HG03565 (cell line): Measurements from ENCODE around the gene CTSA.
"Not testable (repeated sequence)": the region's sequence is repeated elsewhere in the genome, so short reads cannot be mapped to it uniquely, and the experiment has no call there.

Experiments used
- ATAC-seq: cut with Tn5 transposase; IDR thresholded peaks from one replicate; pipeline ENCODE4 v1.9.1; 2021; ENCODE audit warnings: mild to moderate bottlenecking, moderate library complexity; ENCODE audit not compliant: unreplicated experiment

The CTSA gene

DNA sequence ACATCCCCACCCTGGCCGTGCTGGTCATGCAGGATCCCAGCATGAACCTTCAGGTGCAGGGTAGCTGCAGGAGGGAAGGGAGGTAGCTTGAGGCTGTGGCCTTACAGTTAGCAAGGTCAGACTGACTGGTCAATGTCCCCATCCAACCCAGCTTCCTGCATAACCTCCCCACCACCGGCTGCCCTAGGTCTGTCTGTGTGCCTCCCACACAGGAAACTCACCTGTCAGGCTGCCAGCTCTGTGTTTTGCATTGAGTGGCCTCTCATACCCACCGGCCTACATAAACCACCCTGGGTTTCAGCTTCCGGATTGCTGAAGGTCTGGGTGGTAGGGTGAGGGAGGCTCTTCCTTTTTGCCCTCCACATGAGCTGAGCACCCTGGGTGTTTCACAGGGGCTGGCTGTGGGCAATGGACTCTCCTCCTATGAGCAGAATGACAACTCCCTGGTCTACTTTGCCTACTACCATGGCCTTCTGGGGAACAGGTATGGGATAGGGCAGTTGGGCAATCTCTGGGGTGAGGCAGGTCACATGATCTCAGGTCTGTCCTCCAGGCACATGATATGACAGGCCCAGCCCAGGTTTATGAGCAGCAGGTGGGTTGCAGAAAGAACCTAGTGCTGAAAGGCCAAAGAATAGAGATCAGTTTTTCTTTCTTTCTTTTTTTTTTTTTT, 1.8 kb downstream of the CTSA start:
- ATAC-seq = no peak

DNA sequence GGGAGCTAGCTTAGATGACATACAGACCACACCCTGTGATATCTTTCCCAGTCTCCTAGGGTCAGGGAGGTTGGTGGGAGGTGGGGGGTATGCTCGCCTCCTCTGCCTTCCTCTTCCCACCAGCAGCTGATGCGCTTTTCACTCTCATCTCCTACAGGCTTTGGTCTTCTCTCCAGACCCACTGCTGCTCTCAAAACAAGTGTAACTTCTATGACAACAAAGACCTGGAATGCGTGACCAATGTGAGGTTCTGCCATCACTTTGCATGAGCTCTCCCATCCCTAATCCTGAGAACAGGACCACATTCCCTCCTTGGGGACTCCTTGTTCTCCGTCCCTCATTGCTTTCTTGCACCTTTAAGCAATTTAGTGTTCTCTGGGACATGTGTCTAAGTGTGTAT, 2.7 kb downstream of the CTSA start:
- no peak for ATAC-seq

DNA sequence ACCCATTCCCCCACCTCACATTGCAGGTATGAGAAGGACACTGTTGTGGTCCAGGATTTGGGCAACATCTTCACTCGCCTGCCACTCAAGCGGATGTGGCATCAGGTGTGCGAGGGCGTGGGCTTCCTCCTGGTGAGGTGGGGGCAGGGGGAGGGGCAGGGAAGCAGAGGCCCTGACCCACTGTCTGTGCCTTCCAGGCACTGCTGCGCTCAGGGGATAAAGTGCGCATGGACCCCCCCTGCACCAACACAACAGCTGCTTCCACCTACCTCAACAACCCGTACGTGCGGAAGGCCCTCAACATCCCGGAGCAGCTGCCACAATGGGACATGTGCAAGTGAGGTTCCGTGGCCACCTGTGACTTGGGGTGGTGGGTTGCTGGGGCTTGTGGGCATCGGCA, 3.7 kb downstream of the CTSA start:
- no peak for ATAC-seq

DNA sequence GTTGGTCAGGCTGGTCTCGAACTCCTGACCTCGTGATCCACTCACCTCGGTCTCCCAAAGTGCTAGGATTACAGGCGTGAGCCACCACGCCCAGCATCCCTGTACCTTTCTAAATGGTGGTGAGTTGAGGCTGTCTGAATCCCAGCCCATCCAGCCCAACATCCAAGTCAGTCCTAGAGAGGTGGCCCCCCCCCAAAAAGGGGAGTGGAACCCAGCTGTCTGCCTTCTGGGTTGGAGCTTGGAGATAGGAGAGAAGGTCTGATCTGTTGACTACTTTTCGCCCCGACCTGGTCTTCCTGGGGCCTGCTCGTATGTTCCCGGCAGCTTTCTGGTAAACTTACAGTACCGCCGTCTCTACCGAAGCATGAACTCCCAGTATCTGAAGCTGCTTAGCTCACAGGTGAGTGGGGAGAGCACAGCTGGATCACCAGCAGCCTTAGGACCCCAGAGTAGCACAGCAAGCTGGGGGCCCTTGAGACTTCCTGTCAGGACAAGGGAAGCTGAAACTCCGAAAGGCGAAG, 5.6 kb downstream of the CTSA start:
- ATAC-seq = no peak

DNA sequence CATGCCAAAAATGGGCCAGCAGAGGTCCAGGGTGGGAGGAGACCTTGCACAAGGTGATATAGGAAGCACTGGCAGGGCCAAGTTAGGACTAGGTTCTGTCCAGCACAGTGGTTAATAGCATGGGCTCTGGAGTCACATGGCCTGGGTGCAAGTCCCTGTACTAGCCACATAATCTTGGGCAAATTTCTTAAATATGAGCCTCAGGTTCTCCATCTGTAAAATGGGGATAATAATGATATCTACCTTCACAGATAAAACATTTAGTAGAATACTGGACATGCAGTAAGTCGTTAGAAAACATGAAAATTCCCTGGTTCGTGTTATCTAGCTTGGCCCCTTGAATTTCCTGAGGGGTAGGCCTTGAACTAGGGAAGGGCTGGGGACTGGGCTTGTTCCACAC, 6.2 kb downstream of the CTSA start:
- no peak for ATAC-seq

DNA sequence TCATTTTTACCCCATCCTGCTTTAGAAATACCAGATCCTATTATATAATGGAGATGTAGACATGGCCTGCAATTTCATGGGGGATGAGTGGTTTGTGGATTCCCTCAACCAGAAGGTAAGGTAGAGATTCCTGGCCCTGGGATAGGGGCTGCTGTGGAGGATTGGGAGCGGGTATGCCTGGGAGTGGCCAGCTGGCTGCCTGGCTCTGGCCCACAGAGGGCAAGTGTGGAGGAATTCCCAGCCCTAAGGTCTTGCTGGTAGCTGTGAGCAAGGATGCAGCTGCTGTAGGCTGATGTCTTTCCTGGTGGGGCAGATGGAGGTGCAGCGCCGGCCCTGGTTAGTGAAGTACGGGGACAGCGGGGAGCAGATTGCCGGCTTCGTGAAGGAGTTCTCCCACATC, 6.6 kb downstream of the CTSA start:
- no peak for ATAC-seq

DNA sequence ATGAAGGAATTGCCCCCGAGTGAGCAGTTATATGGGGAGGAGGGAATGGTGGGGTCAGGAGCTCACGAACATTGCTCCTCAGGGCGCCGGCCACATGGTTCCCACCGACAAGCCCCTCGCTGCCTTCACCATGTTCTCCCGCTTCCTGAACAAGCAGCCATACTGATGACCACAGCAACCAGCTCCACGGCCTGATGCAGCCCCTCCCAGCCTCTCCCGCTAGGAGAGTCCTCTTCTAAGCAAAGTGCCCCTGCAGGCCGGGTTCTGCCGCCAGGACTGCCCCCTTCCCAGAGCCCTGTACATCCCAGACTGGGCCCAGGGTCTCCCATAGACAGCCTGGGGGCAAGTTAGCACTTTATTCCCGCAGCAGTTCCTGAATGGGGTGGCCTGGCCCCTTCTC, 7.2 kb downstream of the CTSA start:
- ATAC-seq = no peak

DNA sequence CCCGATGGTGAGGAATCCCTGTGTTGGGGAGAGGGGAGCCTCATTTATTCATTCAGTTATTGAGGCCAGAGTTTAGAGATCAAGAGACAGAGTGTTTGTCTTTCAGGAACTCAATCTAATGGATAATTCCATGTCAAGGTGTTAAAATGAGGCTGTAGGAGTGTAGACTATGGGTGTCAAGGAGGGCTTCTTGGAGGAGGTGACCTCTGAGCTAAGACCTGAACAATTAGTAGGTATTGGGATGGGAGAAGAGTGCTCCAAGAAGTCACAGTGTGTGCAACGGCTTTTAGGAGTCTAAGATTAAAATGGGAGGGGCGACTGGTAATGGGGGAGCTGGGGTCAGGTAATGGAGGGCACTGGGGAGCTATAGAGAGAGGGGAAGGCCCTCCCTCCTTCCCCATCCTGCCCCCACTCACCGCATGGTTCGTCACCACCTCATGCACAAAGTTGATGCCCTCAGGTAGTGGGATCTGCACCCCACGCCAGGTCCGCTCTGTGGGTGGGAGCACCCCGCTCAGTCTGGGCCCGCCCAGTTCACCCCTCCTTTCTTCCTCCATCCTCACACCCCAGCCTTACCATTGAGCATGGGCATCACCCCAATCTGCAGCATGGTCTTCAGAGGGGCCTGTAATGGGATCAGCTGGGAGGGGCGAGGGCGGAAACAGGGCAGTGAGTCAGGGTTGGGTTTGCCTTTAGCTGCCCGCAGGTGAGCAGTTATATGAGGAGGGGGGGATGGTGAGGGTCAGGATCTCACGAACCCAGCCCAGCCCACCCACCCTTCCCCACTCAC, 8.1 kb downstream of the CTSA start:
- no peak for ATAC-seq

DNA sequence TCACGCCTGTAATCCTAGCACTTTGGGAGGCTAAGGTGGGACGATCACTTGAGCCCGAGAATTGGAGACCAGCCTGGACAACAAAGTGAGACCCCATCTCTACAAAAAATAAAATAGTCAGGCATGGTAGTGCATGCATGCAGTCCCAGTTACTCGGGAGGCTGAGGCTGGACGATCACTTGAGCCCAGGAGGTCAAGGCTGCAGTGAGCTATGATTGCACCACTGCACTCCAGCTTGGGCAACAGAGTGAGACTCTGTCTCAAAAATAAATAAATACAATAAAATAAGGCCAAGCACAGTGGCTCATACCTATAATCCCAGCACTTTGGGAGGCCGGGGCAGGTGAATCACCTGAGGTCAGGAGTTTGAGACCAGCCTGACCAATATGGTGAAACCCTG, 10.2 kb downstream of the CTSA start:
- not testable (repeated sequence) for ATAC-seq

DNA sequence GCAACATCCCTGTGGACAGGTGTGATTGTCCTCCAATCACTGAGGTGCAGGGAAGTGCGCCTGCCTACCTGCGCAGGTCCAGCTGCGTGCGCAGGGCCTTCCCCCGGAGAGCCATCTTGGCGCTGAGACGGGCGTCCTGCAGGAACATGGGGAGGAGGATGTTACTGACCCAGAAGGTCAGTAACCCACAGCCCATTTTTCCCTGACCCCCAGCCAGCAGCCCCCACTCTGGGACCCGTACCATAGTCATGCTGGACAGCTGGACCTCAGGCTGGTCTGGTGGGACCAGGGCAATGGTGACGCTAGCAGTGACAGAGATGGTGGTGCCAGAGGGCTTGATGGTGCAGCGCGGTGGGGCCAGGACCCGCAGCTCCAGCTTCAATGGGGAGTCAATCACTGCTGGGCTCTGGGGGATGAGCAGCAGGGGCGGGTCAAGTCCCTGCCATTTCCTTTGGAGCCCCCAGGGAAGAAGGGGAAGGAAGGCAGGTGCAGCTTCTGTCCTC, 11.1 kb downstream of the CTSA start:
- ATAC-seq = no peak

DNA sequence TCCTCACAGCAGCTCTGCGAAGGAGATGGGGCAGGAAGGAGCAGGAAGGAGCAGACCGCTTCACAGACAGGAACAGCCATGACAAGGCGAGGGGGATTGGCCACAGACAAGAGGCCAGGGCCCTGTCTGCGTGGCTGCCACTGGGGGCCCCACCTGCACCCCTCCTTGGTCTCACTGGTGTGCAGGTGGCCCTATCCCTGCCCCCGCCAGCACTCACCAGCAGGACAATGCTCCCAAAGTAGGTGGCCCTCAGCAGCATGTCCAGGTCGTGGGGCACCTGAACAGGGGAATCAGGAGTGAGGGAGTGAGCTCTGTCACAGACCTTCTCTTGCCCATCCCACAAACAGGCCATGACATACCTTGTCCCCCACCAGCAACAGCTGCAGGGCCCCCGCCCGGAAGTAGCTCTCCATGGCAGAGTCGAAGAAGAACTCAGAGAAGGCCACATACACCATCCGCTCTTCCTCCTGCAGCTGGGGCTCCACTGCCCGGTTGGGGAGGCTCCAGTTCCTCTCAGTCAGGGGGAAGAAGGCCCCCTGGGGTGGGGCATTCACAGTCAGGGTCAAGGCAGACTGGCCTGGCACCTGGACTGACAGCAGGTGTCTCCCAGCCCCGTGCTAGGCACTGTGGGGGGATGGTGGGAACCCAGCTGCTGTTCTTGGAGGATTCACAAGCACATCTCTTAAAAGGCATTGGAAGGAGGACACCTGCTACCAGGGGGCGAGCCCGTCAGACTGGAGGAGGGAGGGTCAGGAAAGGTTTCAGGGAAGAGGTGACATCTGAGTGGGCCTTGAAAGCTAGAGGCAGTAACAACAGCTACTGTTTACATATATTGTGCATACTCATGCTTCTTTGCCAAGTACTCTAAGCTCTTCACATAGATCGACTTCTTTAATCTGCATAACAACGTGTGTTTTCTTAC, 13.7 kb downstream of the CTSA start:
- ATAC-seq = no peak

DNA sequence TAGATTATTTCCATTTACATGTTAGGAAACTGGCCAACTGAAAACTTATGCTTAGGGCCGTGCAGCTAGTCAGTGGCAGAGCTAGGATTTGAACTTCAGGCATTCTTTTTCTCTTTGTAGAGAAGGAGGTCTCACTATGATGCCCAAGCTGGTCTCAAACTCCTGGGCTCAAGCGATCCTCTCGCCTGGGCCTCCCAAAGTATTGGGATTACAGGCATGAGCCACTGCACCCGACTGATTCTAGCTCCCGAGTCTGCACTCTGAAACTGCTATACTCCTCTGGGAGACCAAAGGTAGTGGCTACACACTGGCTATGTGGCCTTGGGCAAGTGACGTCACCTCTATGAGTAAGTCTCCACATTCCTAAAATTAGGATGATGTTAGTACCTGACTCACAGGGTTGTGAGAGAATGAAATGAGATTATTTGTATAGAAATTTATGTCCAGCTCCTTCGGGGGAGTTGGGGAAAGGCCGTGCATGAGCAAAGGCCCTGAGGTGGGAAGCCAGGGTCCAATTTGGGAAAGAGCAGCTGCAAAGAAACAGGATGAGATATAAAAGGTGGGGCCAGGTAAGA, 14.5 kb downstream of the CTSA start:
- ATAC-seq = no peak

DNA sequence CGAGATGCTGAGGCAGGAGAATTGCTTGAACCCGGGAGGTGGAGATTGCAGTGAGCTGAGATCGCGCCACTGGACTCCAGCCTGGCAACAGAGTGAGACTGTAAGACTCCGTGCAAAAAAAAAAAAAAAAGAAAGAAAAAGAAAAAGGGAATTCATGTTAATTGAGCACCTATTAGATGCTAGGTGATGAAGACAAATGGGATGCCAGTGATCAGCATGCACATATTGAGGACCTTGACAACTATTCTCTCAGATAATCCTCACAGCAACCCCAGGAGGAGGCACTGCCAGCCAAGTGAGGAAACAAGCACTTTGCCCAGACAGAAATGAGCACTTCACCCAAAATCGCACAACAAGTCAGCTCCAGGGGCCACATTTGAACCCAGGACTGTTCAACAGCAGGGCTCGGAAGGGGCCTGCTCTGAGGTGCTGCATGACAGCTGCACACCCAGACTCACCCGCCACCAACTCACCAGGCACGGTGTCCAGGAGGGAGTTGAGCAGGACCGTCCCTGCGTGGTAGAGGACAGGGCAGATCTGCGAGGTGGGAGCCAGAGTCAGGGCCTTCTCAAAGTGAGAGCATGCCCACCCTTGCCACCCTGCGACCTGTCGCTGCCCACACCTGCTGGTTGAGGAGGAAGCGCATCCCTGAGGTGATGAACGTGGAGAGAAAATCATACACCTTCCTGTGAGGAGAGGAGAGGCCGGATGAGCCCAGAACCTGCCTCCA, 16.2 kb downstream of the CTSA start:
- ATAC-seq = no peak

DNA sequence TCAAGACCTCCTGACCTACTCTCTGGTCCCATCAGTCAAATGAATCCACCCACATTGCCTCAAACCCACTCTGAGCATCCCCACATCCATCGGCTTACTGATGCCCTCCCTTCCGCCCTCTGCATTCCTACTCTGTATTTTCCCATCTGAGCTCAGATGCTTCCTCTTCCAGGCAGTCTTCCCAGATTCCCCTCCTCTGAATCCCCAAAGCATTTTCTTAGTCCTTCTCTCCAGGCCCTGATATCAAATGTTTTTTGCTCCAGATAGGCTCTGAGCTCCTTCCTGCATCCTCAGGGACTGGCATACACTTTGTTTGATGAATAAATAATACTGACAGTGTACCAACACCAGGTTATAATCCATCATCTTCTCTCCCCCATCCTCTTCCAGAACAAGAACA, 16.9 kb downstream of the CTSA start:
- ATAC-seq = no peak

DNA sequence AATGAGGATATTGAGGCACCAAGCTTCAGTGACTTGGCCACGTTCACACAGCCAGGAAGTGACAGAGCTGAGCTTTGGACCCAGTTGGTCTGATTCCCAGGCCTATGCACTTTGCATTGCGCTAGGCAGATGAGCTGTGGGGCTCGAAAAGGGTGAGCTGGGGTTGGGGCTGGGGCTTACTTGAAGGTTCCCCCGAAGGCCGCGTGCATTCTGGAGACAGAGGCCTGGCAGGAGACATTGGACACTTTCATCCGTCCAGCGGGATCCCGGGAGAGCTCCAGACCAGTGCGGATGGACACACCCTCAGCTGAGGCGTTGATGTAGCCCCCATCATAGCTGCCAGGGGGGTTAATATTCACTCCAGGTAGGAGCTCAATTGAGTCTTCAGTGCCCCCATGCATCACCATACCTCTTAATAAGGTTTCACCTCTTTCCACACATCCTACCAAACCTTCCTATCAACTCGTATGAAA, 18.2 kb downstream of the CTSA start:
- ATAC-seq = no peak

DNA sequence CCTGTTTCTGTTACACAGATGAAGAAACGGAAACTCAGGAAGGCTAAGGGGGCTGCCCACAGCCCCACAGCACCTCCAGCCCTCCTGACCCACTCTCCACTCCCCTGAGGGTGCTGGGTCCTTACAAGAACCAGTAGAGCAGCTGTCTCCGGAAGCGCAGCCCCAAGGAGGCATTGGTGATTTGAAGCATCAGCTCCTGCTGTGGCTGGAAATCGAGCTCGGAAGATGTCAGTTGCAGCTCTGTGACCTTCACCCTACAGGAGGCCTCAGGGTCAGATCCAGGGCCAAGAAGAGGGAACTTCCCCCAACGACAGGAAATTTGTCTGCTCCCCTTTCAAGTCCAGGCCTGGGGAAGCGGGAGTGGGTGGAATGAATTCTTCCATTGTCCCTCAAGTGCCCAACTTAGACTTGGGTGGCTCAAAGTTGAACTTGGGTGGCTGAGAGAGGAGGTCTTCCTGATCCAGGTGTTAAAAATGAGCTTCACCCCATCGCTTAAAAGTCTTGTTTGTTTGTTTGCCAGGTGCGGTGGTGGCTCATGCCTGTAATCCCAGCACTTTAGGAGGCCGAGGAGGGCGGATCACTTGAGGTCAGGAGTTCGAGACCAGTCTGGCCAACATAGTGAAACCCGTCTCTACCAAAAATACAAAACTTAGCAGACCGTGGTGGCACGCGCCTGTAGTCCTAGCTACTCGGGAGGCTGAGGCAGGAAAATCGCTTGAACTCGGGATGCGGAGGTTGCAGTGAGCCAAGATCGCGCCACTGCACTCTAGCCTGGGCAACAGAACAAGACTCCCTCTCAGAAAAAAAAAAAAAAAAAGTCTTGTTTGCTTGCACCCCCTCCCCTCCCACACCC, 18.9 kb downstream of the CTSA start:
- ATAC-seq = no peak

DNA sequence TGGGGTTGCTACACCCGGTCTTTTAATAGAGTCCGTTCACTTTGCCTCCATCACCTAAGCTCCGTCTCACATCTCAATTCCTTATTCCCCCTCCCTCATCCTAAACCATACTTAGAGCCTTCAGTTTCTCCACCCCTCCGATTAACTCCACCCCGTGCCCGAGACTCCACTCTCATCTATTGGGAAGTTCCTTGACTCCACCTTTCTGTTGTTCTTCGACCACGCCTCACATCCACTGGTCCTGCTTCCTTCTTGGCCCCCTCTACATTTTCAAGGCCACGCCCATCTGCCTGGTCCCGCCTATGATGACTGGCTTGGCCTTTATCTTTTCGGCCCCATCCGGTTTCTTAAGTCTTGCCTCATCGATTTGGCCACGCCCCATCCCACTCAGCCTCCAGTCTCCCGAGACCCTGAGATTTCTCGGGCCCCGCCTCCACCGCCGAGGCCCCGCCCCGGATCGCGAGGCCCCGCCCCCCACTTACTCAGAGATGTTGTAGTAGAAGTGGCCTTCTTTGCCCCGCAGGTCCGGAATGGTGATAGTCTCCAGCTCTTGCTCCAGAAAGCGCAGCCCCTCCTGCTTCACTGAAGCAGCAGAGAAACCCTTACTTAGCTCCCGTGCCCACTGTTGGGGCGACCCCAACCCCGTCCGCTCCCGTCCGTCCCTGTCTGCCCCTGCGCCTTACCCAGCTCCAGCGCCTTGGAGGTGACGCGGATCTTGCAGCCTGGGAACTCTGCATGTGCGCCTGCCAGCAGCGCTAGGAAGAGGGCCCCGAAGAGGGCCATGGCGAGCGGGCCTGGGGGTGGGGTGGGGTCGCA, 19.7 kb downstream of the CTSA start:
- peak; percentile 84 for ATAC-seq
